Keratinocyte (primary cell): ENCODE results near the gene LRRC19.

Source experiments
- CTCF ChIP-seq, 3 experiments: IDR thresholded peaks in 1 of 3; conservative IDR thresholded peaks in 1 of 3; optimal IDR thresholded peaks in 1 of 3; 2 replicates in 2 of 3; 3 replicates in 1 of 3; pipeline versions ENCODE3 to v1.5.1; 2011; ENCODE audit warnings: low read length in 3 of 3, mild to moderate bottlenecking in 3 of 3, moderate library complexity in 2 of 3, control low read depth in 1 of 3, inconsistent platforms in 1 of 3; ENCODE audit not compliant: insufficient read depth in 2 of 3; ENCODE audit errors: extremely low read depth in 1 of 3
- EZH2 ChIP-seq: IDR thresholded peaks from one replicate; pipeline ENCODE4 v1.6.1; 2012; ENCODE audit warnings: inconsistent platforms, mild to moderate bottlenecking, low read length, moderate library complexity

DNA sequence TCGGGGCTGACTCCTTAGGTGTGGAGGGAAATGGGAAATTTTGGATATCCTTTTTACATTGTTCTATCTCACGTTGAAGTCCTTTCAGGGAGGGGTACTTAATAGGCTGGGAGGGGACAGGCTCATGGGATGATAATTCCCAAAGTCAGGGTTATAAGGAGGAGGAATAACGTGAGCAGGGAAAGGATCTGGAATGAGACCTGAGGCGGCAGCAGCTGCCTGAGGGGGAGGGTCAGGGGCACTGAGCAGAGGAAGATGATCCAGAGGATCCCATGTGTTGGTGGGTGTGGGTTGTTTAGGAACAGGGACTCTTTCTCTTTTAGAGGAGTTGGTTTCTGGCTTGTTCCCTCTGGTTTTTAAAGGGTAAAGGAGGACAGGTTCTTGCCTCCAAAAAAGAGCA, 30.5 kb downstream of the LRRC19 start:
- TF ChIP-seq CTCF (optimal IDR thresholded peaks at IDR 0.05 in 1 of 3, IDR thresholded peaks at IDR 0.05 in 1 of 3, conservative IDR thresholded peaks at IDR 0.05 in 1 of 3; ENCODE audit: extremely low read depth in 1 of 3, insufficient read depth in 2 of 3, low read length in 3 of 3) = no peak
- TF ChIP-seq EZH2 = no peak
